MCF 10A (cell line): ENCODE measurements around the gene PPARA. TPM values are rescaled to one million over a fixed set of nuclear protein-coding genes. Genes with fewer than 3 reads are reported as not detected.

Experiments
- BruUV-seq: library from RNA; stranded (reverse); fragments of 400-500 nt; replicated peaks from 2 replicates; lab custom pipeline; 2021; lab: Mats Ljungman, UMichigan
- CTCF ChIA-PET: fragments of 300-600 bp; sonication (Branson Sonifier 250); formaldehyde crosslinking; extraction: SDS; loops from one replicate; lab custom pipeline; 2021; ENCODE audit warnings: antibody characterized with exemption, inconsistent platforms; lab: Yijun Ruan, JAX
- POLR2A ChIA-PET: fragments of 300-600, 350-650 bp; sonication (Branson Sonifier 250); formaldehyde crosslinking; extraction: SDS; loops from one replicate; lab custom pipeline; 2020; ENCODE audit warnings: antibody characterized with exemption, inconsistent platforms; lab: Yijun Ruan, JAX
- DNase-seq: peaks from one replicate; pipeline ENCODE4 v3.0.0-alpha.2; 2018; ENCODE audit not compliant: unreplicated experiment
- H3K27ac Mint-ChIP-seq: one replicate; pipeline ENCODE4 v1.8.0; 2022; ENCODE audit warnings: mild to moderate bottlenecking, low read depth, mixed read lengths; ENCODE audit not compliant: unreplicated experiment
- H3K27me3 Mint-ChIP-seq: one replicate; pipeline ENCODE4 v1.8.0; 2022; ENCODE audit warnings: mixed read lengths; ENCODE audit not compliant: insufficient read depth, unreplicated experiment
- H3K36me3 Mint-ChIP-seq: one replicate; pipeline ENCODE4 v1.8.0; 2022; ENCODE audit warnings: mild to moderate bottlenecking, moderate library complexity, mixed read lengths; ENCODE audit not compliant: insufficient read depth, unreplicated experiment
- H3K4me1 Mint-ChIP-seq: one replicate; pipeline ENCODE4 v1.8.0; 2022; ENCODE audit warnings: mixed read lengths; ENCODE audit not compliant: insufficient read depth, unreplicated experiment
- H3K4me3 Mint-ChIP-seq: one replicate; pipeline ENCODE4 v1.8.0; 2022; ENCODE audit warnings: mild to moderate bottlenecking, moderate library complexity, mixed read lengths; ENCODE audit not compliant: unreplicated experiment
- H3K9me3 Mint-ChIP-seq: one replicate; pipeline ENCODE4 v1.8.0; 2022; ENCODE audit warnings: mixed read lengths; ENCODE audit not compliant: unreplicated experiment
- intact Hi-C: fragments of 100-400 bp; cut with micrococcal nuclease; formaldehyde crosslinking; loops from 2 replicates; pipeline ENCODE4 v1.14.1; 2022
- total RNA-seq: library from RNA; stranded (reverse); gene quantifications from 2 replicates; pipeline ENCODE4 v1.2.3, GENCODE V29; 2022
- TF ChIP-seq, protein P1 (sequence below): fragments of 200-600 bp; IDR thresholded peaks from one replicate; pipeline ENCODE4 v1.8.0; 2022; ENCODE audit warnings: antibody characterized with exemption, mild to moderate bottlenecking; ENCODE audit not compliant: unreplicated experiment

PPARA gene
- total RNA-seq, 1 experiment from 2014 or later: 8.0 TPM

DNA sequence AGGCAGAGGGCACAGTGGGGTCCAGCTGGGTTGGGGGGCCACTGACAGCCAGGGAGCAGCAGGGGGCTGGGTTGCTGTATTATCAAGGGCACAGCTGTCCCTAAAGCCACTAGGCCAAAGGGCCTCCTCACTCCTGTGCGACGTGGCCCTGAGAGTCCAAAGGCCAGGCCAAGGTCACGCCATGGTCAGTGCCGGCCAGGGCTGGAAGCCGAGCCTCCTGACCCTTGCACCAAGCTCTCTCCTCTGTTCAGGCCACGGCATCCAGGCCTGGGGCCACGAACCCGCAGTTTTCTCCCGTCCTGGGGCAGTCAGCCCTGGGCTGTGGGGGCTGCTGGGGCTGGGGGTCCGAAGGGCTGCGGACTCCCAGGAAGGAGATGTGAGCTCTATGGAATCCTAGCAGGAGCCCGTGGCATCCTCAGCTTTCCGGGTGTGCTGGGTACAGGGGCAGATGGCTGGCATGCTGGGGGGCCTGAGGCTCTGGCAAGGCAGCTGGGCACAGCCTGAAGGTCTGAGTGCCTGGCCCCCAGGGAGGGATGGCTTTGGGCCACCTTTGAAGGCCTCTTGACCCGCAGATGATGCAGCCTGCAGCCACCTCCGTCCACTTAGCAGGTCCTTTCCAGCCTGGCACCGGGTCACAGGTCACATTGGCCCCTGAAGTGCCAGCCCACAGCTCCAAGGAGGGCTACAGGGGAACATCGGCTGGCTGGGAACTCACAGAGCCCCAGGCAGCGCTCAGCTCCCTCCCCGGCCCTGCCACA, 17.3 kb upstream of the PPARA start:
- Mint-ChIP-seq H3K9me3 (no peaks in the 10 kb centered on the region), H3K4me3 (no peak overlapping the region), H3K36me3 (no peaks in the 10 kb centered on the region), H3K27me3 (no peaks in the 10 kb centered on the region), H3K4me1 (no peaks in the 10 kb centered on the region), H3K27ac (no peak overlapping the region)
- DNase-seq: no peak
- ChIA-PET CTCF (interaction anchor here (1.1 to 4.7 kb wide), 4 partner anchors 11 to 182 kb away, joined by 4 to 22 read pairs (median 8); no protein-coding TSS in a partner anchor), POLR2A (no interaction called here)
- no TSS peak for BruUV-seq
- TF ChIP-seq, protein P1, sequence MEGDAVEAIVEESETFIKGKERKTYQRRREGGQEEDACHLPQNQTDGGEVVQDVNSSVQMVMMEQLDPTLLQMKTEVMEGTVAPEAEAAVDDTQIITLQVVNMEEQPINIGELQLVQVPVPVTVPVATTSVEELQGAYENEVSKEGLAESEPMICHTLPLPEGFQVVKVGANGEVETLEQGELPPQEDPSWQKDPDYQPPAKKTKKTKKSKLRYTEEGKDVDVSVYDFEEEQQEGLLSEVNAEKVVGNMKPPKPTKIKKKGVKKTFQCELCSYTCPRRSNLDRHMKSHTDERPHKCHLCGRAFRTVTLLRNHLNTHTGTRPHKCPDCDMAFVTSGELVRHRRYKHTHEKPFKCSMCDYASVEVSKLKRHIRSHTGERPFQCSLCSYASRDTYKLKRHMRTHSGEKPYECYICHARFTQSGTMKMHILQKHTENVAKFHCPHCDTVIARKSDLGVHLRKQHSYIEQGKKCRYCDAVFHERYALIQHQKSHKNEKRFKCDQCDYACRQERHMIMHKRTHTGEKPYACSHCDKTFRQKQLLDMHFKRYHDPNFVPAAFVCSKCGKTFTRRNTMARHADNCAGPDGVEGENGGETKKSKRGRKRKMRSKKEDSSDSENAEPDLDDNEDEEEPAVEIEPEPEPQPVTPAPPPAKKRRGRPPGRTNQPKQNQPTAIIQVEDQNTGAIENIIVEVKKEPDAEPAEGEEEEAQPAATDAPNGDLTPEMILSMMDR: no peak
- intact Hi-C loops: no loop called here

DNA sequence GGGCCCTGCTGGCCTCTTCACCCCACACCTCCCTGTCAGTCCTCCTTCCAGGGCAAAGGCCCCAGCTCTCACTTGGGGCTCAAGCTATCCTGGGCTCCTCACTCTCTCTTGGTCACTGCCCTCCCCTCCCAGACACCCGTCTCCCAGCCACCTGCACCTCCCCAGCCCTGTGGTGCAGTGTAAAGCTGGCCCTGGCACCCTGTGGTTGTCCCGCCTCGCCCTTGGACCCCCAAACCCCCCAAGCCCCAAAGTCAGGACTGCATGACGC, 16.8 kb upstream of the PPARA start:
- Mint-ChIP-seq H3K36me3 (peaks cover 2% of the 10 kb centered on the region), H3K9me3 (no peaks in the 10 kb centered on the region), H3K4me3 (no peak overlapping the region), H3K27me3 (no peaks in the 10 kb centered on the region), H3K4me1 (no peaks in the 10 kb centered on the region), H3K27ac (no peak overlapping the region)
- CTCF ChIA-PET: interaction anchor here (1.1 to 4.7 kb wide), 5 partner anchors 8 to 181 kb away, joined by 4 to 22 read pairs (median 7); no protein-coding TSS in a partner anchor
- intact Hi-C loops: no loop called here
- POLR2A ChIA-PET: no interaction called here
- no peak for DNase-seq
- no TSS peak for BruUV-seq
- TF ChIP-seq, protein P1: no peak

- H3K27ac Mint-ChIP-seq: no peak overlapping the region
- intact Hi-C loops: no loop called here
- POLR2A ChIA-PET: no interaction called here
- H3K4me3 Mint-ChIP-seq: no peak overlapping the region
- no peaks in the 10 kb centered on the region for H3K4me1 Mint-ChIP-seq
- CTCF ChIA-PET: interaction anchor here (0.9 to 4.7 kb wide), 3 partner anchors 9 to 17 kb away, joined by 3 to 22 read pairs (median 4); no protein-coding TSS in a partner anchor
- peaks cover 7% of the 10 kb centered on the region for H3K36me3 Mint-ChIP-seq
- DNase-seq: no peak
- no peaks in the 10 kb centered on the region for H3K27me3 Mint-ChIP-seq
- BruUV-seq: no TSS peak
- TF ChIP-seq, protein P1: no peak
- H3K9me3 Mint-ChIP-seq: no peaks in the 10 kb centered on the region
Measured at GRCh38 chr22:46134111-46134705, 16.1 kb upstream of the PPARA start.

GRCh38 chr22:46135611-46136485, 14.5 kb upstream of the PPARA start:
- BruUV-seq: no TSS peak
- Mint-ChIP-seq H3K9me3 (no peaks in the 10 kb centered on the region), H3K27me3 (no peaks in the 10 kb centered on the region), H3K27ac (no peak overlapping the region), H3K4me3 (no peak overlapping the region), H3K36me3 (peaks cover 7% of the 10 kb centered on the region), H3K4me1 (no peaks in the 10 kb centered on the region)
- DNase-seq: no peak
- CTCF ChIA-PET: interaction anchor here (0.6 to 4.7 kb wide), 2 partner anchors 14 to 180 kb away, joined by 3 to 22 read pairs; no protein-coding TSS in a partner anchor
- intact Hi-C loops: no loop called here
- POLR2A ChIA-PET: no interaction called here
- TF ChIP-seq, protein P1: no peak
